Caco-2 (cell line): ENCODE results near the gene C19orf25. TPM values are rescaled to one million over a fixed set of nuclear protein-coding genes. Genes with fewer than 3 reads are reported as not detected.

Source experiments
- BruUV-seq: library from RNA; stranded (reverse); fragments of 400-500 nt; replicated peaks from 2 replicates; lab custom pipeline; 2021; lab: Mats Ljungman, UMichigan
- CTCF ChIA-PET: fragments of 300-600 bp; sonication (Branson Sonifier 250); formaldehyde crosslinking; loops from one replicate; lab custom pipeline; 2022; ENCODE audit warnings: antibody characterized with exemption; lab: Charles Lee
- POLR2A ChIA-PET: fragments of 300-600 bp; sonication (Branson Sonifier 250); formaldehyde crosslinking; loops from one replicate; lab custom pipeline; 2022; ENCODE audit warnings: antibody characterized with exemption; lab: Charles Lee
- DNase-seq, 2 experiments: peaks; one replicate each; pipeline versions ENCODE4 v3.0.0 to v3.0.0-alpha.2; 2020 to 2022
- H3K27me3 ChIP-seq: replicated peaks from 2 replicates; pipeline ENCODE4 v1.6.0; 2011; ENCODE audit warnings: low read length; ENCODE audit not compliant: control insufficient read depth, insufficient read depth
- H3K36me3 ChIP-seq: 2 replicates; pipeline ENCODE4 v1.5.1; 2011; ENCODE audit warnings: low read length; ENCODE audit not compliant: control insufficient read depth, insufficient read depth
- H3K4me1 ChIP-seq: fragments of 250-450 bp; sonication (Bioruptor Pico); 2 replicates; pipeline ENCODE4 v1.5.1; 2020; ENCODE audit warnings: mild to moderate bottlenecking
- H3K4me3 ChIP-seq: 2 replicates; pipeline ENCODE4 v1.5.1; 2011; ENCODE audit warnings: low read depth, mild to moderate bottlenecking, control low read depth, low read length
- H3K9me3 ChIP-seq: fragments of 250-450 bp; sonication (Bioruptor Pico); 2 replicates; pipeline ENCODE4 v1.5.1; 2020; ENCODE audit warnings: mild to moderate bottlenecking, moderate library complexity
- H3K27ac Mint-ChIP-seq: one replicate; pipeline ENCODE4 v1.8.0; 2022; ENCODE audit warnings: mixed read lengths; ENCODE audit not compliant: unreplicated experiment
- H3K27me3 Mint-ChIP-seq: one replicate; pipeline ENCODE4 v1.8.0; 2022; ENCODE audit warnings: mixed read lengths; ENCODE audit not compliant: insufficient read depth, unreplicated experiment
- H3K36me3 Mint-ChIP-seq: one replicate; pipeline ENCODE4 v1.8.0; 2022; ENCODE audit warnings: mild to moderate bottlenecking, mixed read lengths; ENCODE audit not compliant: insufficient read depth, unreplicated experiment
- H3K4me1 Mint-ChIP-seq: one replicate; pipeline ENCODE4 v1.8.0; 2022; ENCODE audit warnings: low read depth, mixed read lengths; ENCODE audit not compliant: unreplicated experiment
- H3K4me3 Mint-ChIP-seq: one replicate; pipeline ENCODE4 v1.8.0; 2022; ENCODE audit warnings: mild to moderate bottlenecking, moderate library complexity, mixed read lengths; ENCODE audit not compliant: unreplicated experiment
- H3K9me3 Mint-ChIP-seq: one replicate; pipeline ENCODE4 v1.8.0; 2022; ENCODE audit warnings: mixed read lengths; ENCODE audit not compliant: unreplicated experiment
- intact Hi-C: fragments of 100-400 bp; cut with micrococcal nuclease; formaldehyde crosslinking; loops from one replicate; pipeline ENCODE4 v1.10.0; 2022; ENCODE audit not compliant: unreplicated experiment
- total RNA-seq: library from RNA; stranded (reverse); gene quantifications from 2 replicates; pipeline ENCODE4 v1.2.3, GENCODE V29; 2022
- TF ChIP-seq, protein P1 (sequence below), 2 experiments: fragments of 200-600 bp in 1 of 2; IDR thresholded peaks; 1 replicate in 1 of 2; 2 replicates in 1 of 2; pipeline versions ENCODE4 v1.5.1 to v1.8.0; 2011 to 2022; ENCODE audit warnings: antibody characterized with exemption in 1 of 2, control low read depth in 1 of 2, inconsistent platforms in 1 of 2, low read depth in 1 of 2, low read length in 1 of 2, mild to moderate bottlenecking in 1 of 2, moderate library complexity in 1 of 2; ENCODE audit not compliant: insufficient read depth in 1 of 2, severe bottlenecking in 1 of 2, unreplicated experiment in 1 of 2

C19orf25 gene
- total RNA-seq, 1 experiment from 2014 or later: 41.9 TPM

DNA sequence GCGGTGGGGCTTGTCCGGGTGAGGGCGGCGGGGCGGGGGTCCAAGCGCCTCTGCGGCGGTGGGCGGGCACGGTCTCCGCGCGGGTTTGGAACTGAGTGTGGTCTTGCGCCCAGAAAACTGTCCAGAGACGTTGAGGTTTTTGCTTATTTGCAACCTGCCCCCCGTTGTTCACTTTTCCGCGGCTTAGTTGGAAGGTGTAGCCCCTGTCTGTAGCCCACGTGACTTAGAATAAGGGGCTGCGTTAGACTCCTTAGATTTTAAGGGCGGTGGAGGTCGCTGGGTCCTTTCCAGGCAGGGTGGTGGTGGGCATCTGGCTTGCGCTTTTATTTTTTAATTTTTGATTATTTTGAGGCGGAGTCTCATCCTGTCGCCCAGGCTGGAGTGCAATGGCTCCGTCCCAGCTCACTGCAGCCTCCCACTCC is 40.1 kb downstream of the C19orf25 start:
- Mint-ChIP-seq H3K27ac (peak overlapping the region; percentile 96), H3K36me3 (peaks cover 80% of the 10 kb centered on the region), H3K4me3 (peak overlapping the region; percentile 87), H3K27me3 (no peaks in the 10 kb centered on the region), H3K9me3 (no peaks in the 10 kb centered on the region), H3K4me1 (peaks cover 10% of the 10 kb centered on the region)
- Histone ChIP-seq H3K4me3 (peak overlapping the region; percentile 67), H3K9me3 (no peaks in the 10 kb centered on the region), H3K4me1 (peaks cover 34% of the 10 kb centered on the region), H3K36me3 (peaks cover 8% of the 10 kb centered on the region), H3K27me3 (no peaks in the 10 kb centered on the region)
- ChIA-PET CTCF (interaction anchor here (0.6 kb wide), 1 partner anchor 263 kb away, joined by 4 read pairs; no protein-coding TSS in a partner anchor), POLR2A (interaction anchor here (0.7 kb wide), 2 partner anchors 36 to 52 kb away, joined by 3 to 4 read pairs; no protein-coding TSS in a partner anchor)
- no TSS peak for BruUV-seq
- intact Hi-C loops: no loop called here
- TF ChIP-seq, protein P1, sequence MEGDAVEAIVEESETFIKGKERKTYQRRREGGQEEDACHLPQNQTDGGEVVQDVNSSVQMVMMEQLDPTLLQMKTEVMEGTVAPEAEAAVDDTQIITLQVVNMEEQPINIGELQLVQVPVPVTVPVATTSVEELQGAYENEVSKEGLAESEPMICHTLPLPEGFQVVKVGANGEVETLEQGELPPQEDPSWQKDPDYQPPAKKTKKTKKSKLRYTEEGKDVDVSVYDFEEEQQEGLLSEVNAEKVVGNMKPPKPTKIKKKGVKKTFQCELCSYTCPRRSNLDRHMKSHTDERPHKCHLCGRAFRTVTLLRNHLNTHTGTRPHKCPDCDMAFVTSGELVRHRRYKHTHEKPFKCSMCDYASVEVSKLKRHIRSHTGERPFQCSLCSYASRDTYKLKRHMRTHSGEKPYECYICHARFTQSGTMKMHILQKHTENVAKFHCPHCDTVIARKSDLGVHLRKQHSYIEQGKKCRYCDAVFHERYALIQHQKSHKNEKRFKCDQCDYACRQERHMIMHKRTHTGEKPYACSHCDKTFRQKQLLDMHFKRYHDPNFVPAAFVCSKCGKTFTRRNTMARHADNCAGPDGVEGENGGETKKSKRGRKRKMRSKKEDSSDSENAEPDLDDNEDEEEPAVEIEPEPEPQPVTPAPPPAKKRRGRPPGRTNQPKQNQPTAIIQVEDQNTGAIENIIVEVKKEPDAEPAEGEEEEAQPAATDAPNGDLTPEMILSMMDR (IDR thresholded peaks at IDR 0.05; ENCODE audit: insufficient read depth in 1 of 2, low read depth in 1 of 2, low read length in 1 of 2, severe bottlenecking in 1 of 2, unreplicated experiment in 1 of 2): no peak
- DNase-seq: no peak

DNA sequence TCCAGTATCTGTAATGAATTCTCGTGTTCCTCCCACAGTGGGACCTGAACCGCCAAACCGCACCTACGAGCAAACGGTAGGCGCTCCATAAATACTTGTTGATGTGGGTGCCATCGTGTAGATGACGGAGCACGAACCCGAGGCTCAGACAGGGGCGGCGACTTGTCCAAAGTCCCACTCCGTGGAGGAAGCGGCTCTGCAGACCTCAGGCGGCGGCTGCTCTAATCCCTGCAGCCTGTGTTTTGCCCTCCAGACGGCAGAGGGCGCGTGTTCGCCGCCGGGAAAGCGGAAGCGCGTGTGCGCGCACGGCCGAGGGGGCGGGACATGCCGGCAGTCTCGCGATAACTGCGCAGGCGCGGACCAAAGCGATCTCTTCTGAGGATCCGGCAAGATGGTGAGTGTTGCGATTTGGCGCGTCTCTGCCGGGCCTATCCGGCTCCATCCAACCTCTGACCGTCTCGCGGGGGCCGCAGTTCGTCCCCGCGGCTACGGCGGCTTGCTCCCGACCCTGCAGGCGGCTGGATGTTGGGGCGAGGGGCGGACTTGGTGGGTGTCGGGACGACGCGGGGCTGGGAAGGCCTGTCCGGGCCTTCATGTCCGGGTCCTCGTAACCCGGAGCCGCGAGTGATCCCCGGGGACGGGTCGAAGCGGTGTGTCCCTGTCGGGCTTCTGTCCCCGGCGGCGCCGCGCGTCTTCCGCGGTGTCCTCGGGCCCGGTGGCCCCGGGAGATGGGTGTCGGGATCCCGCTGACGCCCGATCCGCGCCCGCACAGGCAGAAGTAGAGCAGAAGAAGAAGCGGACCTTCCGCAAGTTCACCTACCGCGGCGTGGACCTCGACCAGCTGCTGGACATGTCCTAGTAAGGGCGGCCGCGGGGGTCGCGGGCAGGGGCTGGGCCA is 40.7 kb downstream of the C19orf25 start, which contains the start of gene RPS15:
Gene RPS15, plus strand, starts transcription at position 362 of the 898 bp plus-strand sequence. Its CDS starts 30 bp downstream, at position 392.
- H3K4me3 ChIP-seq: peak within 1 kb of the TSS; percentile 67
- H3K27me3 ChIP-seq: no peaks in the 10 kb centered on the region
- Mint-ChIP-seq H3K4me3 (peak within 1 kb of the TSS; percentile 87), H3K36me3 (peaks cover 86% of the 10 kb centered on the region), H3K27me3 (no peaks in the 10 kb centered on the region), H3K4me1 (peaks cover 10% of the 10 kb centered on the region), H3K27ac (peak within 1 kb of the TSS; percentile 96), H3K9me3 (no peaks in the 10 kb centered on the region)
- intact Hi-C loops: no loop called here
- TSS peak; percentile 65 for BruUV-seq
- no peaks in the 10 kb centered on the region for H3K9me3 ChIP-seq
- DNase-seq: peak; percentile 93 to 94
- CTCF ChIA-PET: interaction anchor here (0.6 to 0.8 kb wide), 2 partner anchors 31 to 264 kb away, joined by 3 to 4 read pairs; no protein-coding TSS in a partner anchor
- H3K4me1 ChIP-seq: peaks cover 28% of the 10 kb centered on the region
- TF ChIP-seq, protein P1 (IDR thresholded peaks at IDR 0.05; ENCODE audit: insufficient read depth in 1 of 2, low read depth in 1 of 2, low read length in 1 of 2, severe bottlenecking in 1 of 2, unreplicated experiment in 1 of 2): peak; percentile 92 to 93
- POLR2A ChIA-PET: interaction anchor here (0.7 kb wide), 2 partner anchors 37 to 52 kb away, joined by 3 to 4 read pairs; no protein-coding TSS in a partner anchor
- H3K36me3 ChIP-seq: peaks cover 8% of the 10 kb centered on the region

DNA sequence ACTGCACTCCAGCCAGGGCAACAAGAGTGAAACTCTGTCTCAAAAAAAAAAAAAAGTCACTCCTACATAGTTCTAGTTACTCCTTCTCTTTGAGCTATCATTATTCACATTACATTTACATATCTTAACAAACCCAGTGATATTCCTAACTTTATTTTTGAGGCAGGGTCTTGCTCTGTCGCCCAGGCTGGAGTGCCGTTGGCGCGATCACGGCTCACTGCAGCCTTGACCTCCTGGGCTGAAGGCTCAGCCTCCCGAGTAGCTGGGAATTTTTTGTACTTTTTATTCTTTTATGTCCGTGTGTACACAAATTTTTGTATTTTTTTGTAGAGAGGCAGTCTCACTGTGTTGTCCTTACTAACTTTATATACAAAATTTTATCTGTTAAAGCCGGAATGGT is 41.4 kb downstream of the C19orf25 start:
- Histone ChIP-seq H3K36me3 (peaks cover 8% of the 10 kb centered on the region), H3K4me3 (no peak overlapping the region), H3K9me3 (no peaks in the 10 kb centered on the region), H3K27me3 (no peaks in the 10 kb centered on the region), H3K4me1 (peaks cover 28% of the 10 kb centered on the region)
- no peaks in the 10 kb centered on the region for H3K27me3 Mint-ChIP-seq
- no TSS peak for BruUV-seq
- H3K4me3 Mint-ChIP-seq: peak overlapping the region; percentile 87
- ChIA-PET POLR2A (no interaction called here), CTCF (interaction anchor here (0.8 kb wide), 1 partner anchor 32 kb away, joined by 3 read pairs; no protein-coding TSS in a partner anchor)
- intact Hi-C loops: no loop called here
- H3K4me1 Mint-ChIP-seq: peaks cover 7% of the 10 kb centered on the region
- no peaks in the 10 kb centered on the region for H3K9me3 Mint-ChIP-seq
- H3K36me3 Mint-ChIP-seq: peaks cover 89% of the 10 kb centered on the region
- DNase-seq: no peak
- H3K27ac Mint-ChIP-seq: peak overlapping the region; percentile 96
- TF ChIP-seq, protein P1 (IDR thresholded peaks at IDR 0.05; ENCODE audit: insufficient read depth in 1 of 2, low read depth in 1 of 2, low read length in 1 of 2, severe bottlenecking in 1 of 2, unreplicated experiment in 1 of 2): no peak
